OCI-LY7 (cell line): ENCODE measurements around the gene PCBD2.

Source experiments
- CTCF ChIP-seq: fragments of 200-600 bp; sonication (generic); conservative IDR thresholded peaks from 2 replicates; pipeline ENCODE4 v1.5.1; 2014; ENCODE audit warnings: mild to moderate bottlenecking, antibody characterized with exemption, low read length, moderate library complexity, mixed read lengths
- EZH2phosphoT487 ChIP-seq: fragments of 200-600 bp; sonication (generic); IDR thresholded peaks from 2 replicates; pipeline ENCODE4 v1.6.1; 2018; ENCODE audit warnings: low read depth, borderline replicate concordance, mild to moderate bottlenecking, mixed run types, antibody characterized with exemption, low read length, moderate library complexity, mixed read lengths

GRCh38 chr5:134948911-134949310 is 44.0 kb downstream of the PCBD2 start:
- TF ChIP-seq CTCF (no peak), EZH2phosphoT487 (no peak)
